Measurements from ENCODE around the gene DIAPH2.

DNA sequence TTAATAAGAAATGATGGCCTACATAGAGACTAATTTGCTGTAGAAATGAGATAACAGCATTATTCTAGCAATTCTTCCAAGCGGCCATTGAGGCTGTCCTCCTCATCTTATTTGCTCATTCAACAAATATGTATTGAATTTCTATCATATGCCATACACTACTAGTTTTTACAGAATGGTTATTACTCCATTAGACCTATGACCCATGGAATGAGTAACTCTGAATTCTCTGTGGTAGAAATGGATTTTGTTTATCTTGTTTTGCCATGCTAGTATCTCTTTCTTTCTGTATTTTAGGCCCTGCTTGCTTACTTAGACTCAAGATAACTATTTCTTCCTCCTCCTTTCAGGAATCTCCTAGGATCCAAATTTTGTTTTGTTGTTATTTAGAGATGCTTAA, 302.6 kb downstream of the DIAPH2 start:
- TF ChIP-seq POLR2A (IDR thresholded peaks at IDR 0.05; ENCODE audit: low read depth) (no peak), CTCF (IDR thresholded peaks at IDR 0.05) (no peak)

Measured in esophagus muscularis mucosa (tissue), 3 donors.